HepG2 (cell line): ENCODE measurements around the gene TBC1D20. TPM values are rescaled to one million over a fixed set of nuclear protein-coding genes. Genes with fewer than 3 reads are reported as not detected.

Experiments
- ATAC-seq: fragments of 200-7000 bp; cut with Tn5 transposase; 3 replicates; pipeline ENCODE4 v1.9.1; 2020; ENCODE audit warnings: mild to moderate bottlenecking, moderate library complexity
- BruUV-seq: library from RNA; stranded (reverse); fragments of 400-500 nt; replicated peaks from 2 replicates; lab custom pipeline; 2021; lab: Mats Ljungman, UMichigan
- CTCF ChIA-PET: fragments of 300-600 bp; formaldehyde crosslinking; extraction: SDS; loops from one replicate; lab custom pipeline; 2021; ENCODE audit warnings: low total read pairs, inconsistent platforms, low intra/inter-chr PET ratio; lab: Yijun Ruan, JAX
- POLR2A ChIA-PET: fragments of 350-600 bp; sonication (Branson Sonifier 250); formaldehyde crosslinking; loops from one replicate; lab custom pipeline; 2020; ENCODE audit warnings: antibody characterized with exemption, inconsistent platforms; lab: Yijun Ruan, JAX
- DNase-seq: peaks from one replicate; pipeline ENCODE4 v3.0.0-alpha.2; 2015; ENCODE audit warnings: low spot score
- FAIRE-seq: peaks from 3 replicates; lab custom pipeline; 2011; peaks lifted over from hg19 to GRCh38; lab: Jason Lieb, UNC
- H2AFZ ChIP-seq: one replicate; pipeline ENCODE4 v1.6.1; 2011; ENCODE audit warnings: low read length, inconsistent platforms
- H3K27ac ChIP-seq: fragments of 300-600 bp; 3 replicates; pipeline ENCODE4 v1.8.0; 2011; ENCODE audit warnings: mixed run types, mild to moderate bottlenecking, mixed read lengths, low read length, inconsistent platforms; ENCODE audit not compliant: insufficient read depth; ENCODE audit errors: extremely low read length
- H3K27me3 ChIP-seq, 2 experiments: fragments of 200-600 bp in 1 of 2; 2 replicates in 1 of 2; 3 replicates in 1 of 2; pipeline versions ENCODE4 v1.6.0 to v1.8.0; 2011; ENCODE audit warnings: low read length in 2 of 2, mild to moderate bottlenecking in 2 of 2, moderate library complexity in 2 of 2, inconsistent platforms in 1 of 2; ENCODE audit not compliant: insufficient read depth in 2 of 2, control insufficient read depth in 1 of 2
- H3K36me3 ChIP-seq, 2 experiments: fragments of 200-600 bp in 1 of 2; replicated peaks in 1 of 2; 2 replicates in 1 of 2; 3 replicates in 1 of 2; pipeline versions ENCODE4 v1.5.1 to v1.8.0; 2011; ENCODE audit warnings: low read length in 2 of 2, inconsistent platforms in 1 of 2; ENCODE audit not compliant: insufficient read depth in 2 of 2, control insufficient read depth in 1 of 2
- H3K4me1 ChIP-seq: 2 replicates; pipeline ENCODE4 v1.5.1; 2012; ENCODE audit warnings: low read length, inconsistent platforms; ENCODE audit not compliant: insufficient read depth
- H3K4me2 ChIP-seq: 2 replicates; pipeline ENCODE4 v1.6.0; 2011; ENCODE audit warnings: low read depth, low read length, inconsistent platforms
- H3K4me3 ChIP-seq, 3 experiments: fragments of 200-600 bp in 1 of 3; sonication (generic), shearing (Covaris generic) in 1 of 3; replicated peaks in 1 of 3; 2 replicates each; pipeline ENCODE4 v1.5.1; 2011 to 2016; ENCODE audit warnings: low read length in 3 of 3, inconsistent platforms in 2 of 3, low read depth in 2 of 3, mild to moderate bottlenecking in 2 of 3, control low read depth in 1 of 3, mixed read lengths in 1 of 3; ENCODE audit not compliant: insufficient read depth in 1 of 3
- H3K79me2 ChIP-seq: one replicate; pipeline ENCODE4 v1.6.1; 2011; ENCODE audit warnings: low read length, inconsistent platforms; ENCODE audit not compliant: insufficient read depth
- H3K9ac ChIP-seq: 2 replicates; pipeline ENCODE4 v1.6.0; 2011; ENCODE audit warnings: mild to moderate bottlenecking, low read depth, low read length, inconsistent platforms; ENCODE audit not compliant: insufficient read depth
- H3K9me3 ChIP-seq: 2 replicates; pipeline ENCODE4 v1.5.1; 2012; ENCODE audit warnings: mild to moderate bottlenecking, low read length
- H4K20me1 ChIP-seq: 2 replicates; pipeline ENCODE4 v1.6.0; 2011; ENCODE audit warnings: inconsistent platforms, mild to moderate bottlenecking, low read length, moderate library complexity; ENCODE audit not compliant: insufficient read depth
- AFF4 ChIP-seq: sonication (generic); formaldehyde crosslinking; IDR thresholded peaks from 2 replicates; pipeline ENCODE4 v1.4.0; 2020; ENCODE audit warnings: missing genetic modification reagents
- CSRNP2 ChIP-seq: sonication (generic); formaldehyde crosslinking; conservative IDR thresholded peaks from 2 replicates; pipeline ENCODE4 v1.8.0; 2022; ENCODE audit warnings: low read depth, missing genetic modification reagents
- FOXP1 ChIP-seq, 2 experiments: fragments of 450-650 bp in 1 of 2; IDR thresholded peaks; 2 replicates each; pipeline ENCODE4 v1.6.1; 2017 to 2018; ENCODE audit warnings: antibody characterized with exemption in 1 of 2
- HIVEP1 ChIP-seq: sonication (generic); formaldehyde crosslinking; IDR thresholded peaks from 2 replicates; pipeline ENCODE4 v1.4.0; 2020; ENCODE audit warnings: mild to moderate bottlenecking, missing genetic modification reagents
- HNRNPLL ChIP-seq: fragments of 200-400 bp; formaldehyde crosslinking; IDR thresholded peaks from 2 replicates; pipeline ENCODE4 v1.6.1; 2017; ENCODE audit warnings: mild to moderate bottlenecking, low read depth, low read length; ENCODE audit not compliant: poor library complexity, severe bottlenecking
- HOXA9 ChIP-seq: sonication (generic); formaldehyde crosslinking; IDR thresholded peaks from 2 replicates; pipeline ENCODE4 v1.8.1; 2022; ENCODE audit warnings: missing genetic modification reagents, mild to moderate bottlenecking, moderate library complexity, borderline replicate concordance
- ZBTB3 ChIP-seq: sonication (generic); formaldehyde crosslinking; IDR thresholded peaks from 2 replicates; pipeline ENCODE4 v1.4.0; 2020; ENCODE audit warnings: low read depth, mild to moderate bottlenecking, moderate library complexity, missing genetic modification reagents, borderline replicate concordance
- ZBTB49 ChIP-seq: sonication (generic); formaldehyde crosslinking; IDR thresholded peaks from 2 replicates; pipeline ENCODE4 v1.4.0; 2020; ENCODE audit warnings: missing genetic modification reagents, borderline replicate concordance
- ZFP91 ChIP-seq: sonication (generic); formaldehyde crosslinking; IDR thresholded peaks from 2 replicates; pipeline ENCODE4 v1.9.0; 2022; ENCODE audit warnings: missing genetic modification reagents, mild to moderate bottlenecking, borderline replicate concordance
- ZNF350 ChIP-seq: sonication (generic); formaldehyde crosslinking; IDR thresholded peaks from 2 replicates; pipeline ENCODE4 v1.4.0; 2020; ENCODE audit warnings: mild to moderate bottlenecking, low read depth, missing genetic modification reagents, borderline replicate concordance
- ZNF709 ChIP-seq: sonication (generic); formaldehyde crosslinking; IDR thresholded peaks from 2 replicates; pipeline ENCODE4 v1.5.0; 2020; ENCODE audit warnings: mild to moderate bottlenecking, missing genetic modification reagents
- WGBS: methylation state at CpG from one replicate; pipeline ENCODE4 v1.1.6; 2017; ENCODE audit warnings: low lambda C conversion rate; 5-methylcytosine and 5-hydroxymethylcytosine counted together
- in situ Hi-C: cut with HindIII; loops from 2 replicates; pipeline ENCODE4 v1.10.0; 2017; ENCODE audit warnings: low pct_unique_long_range_greater_than_20kb; ENCODE audit not compliant: extremely low pct_ligation_motif_present
- intact Hi-C: fragments of 100-400 bp; cut with micrococcal nuclease; formaldehyde crosslinking; loops from one replicate; pipeline ENCODE4 v1.10.0; 2022; ENCODE audit not compliant: unreplicated experiment
- polyA plus RNA-seq, 8 experiments: library from polyadenylated mRNA; depleted of rRNA in 3 of 8; stranded (reverse) in 7 of 8; unstranded in 1 of 8; fragments of >200 nt; fragmentation: Illumina TruSeq in 4 of 8; extraction: Trizol in 4 of 8; gene quantifications; 2 replicates each; pipeline versions ENCODE4 v1.2.1 to v1.2.3, GENCODE V29; 2011 to 2016; ENCODE audit warnings: low read depth in 4 of 8, missing spikeins in 1 of 8, mixed read lengths in 1 of 8; ENCODE audit not compliant: insufficient read depth in 1 of 8
- total RNA-seq, 5 experiments: library from RNA; depleted of rRNA; stranded (reverse); fragments of >200 nt; fragmentation: Illumina TruSeq; extraction: Trizol; gene quantifications; 2 replicates each; pipeline ENCODE4 v1.2.3, GENCODE V29; 2016; ENCODE audit warnings: low read depth in 1 of 5

The TBC1D20 gene
- total and polyA plus RNA-seq, 2 of the 13 experiments (the other 11 are each of a cell fraction or from before 2014, with no cell fraction given): 36.6 to 47.1 TPM

- Histone ChIP-seq H3K36me3 (no peaks in the 10 kb centered on the region), H3K27me3 (no peaks in the 10 kb centered on the region; a peak in 1 of 5 replicates), H3K9ac (peak overlapping the region; percentile 86), H3K79me2 (peaks cover 51% of the 10 kb centered on the region), H2AFZ (no peak overlapping the region), H3K4me1 (peaks cover 41% of the 10 kb centered on the region), H3K4me2 (peak overlapping the region; percentile 92), H3K9me3 (no peaks in the 10 kb centered on the region), H4K20me1 (peaks cover 33% of the 10 kb centered on the region), H3K27ac (peak overlapping the region; percentile 75), H3K4me3 (peak overlapping the region; percentile 81 to 96 (median 91))
- 5% methylated on average over 59 of the region's 60 CpGs for WGBS
- ChIA-PET CTCF (no interaction called here), POLR2A (interaction anchor here (0.6 to 3.0 kb wide), 14 partner anchors 11 to 114 kb away, joined by 3 to 13 read pairs (median 4); partner anchors contain the start of gene TRIB3)
- DNase-seq: no peak
- TSS peak; percentile 51 for BruUV-seq
- peak; percentile 66 for ATAC-seq
- intact Hi-C loops: loop anchor here (1.0 kb wide), 1 partner anchor 18 kb away; no protein-coding TSS in a partner anchor
- in situ Hi-C loops: no loop called here
- no peak for FAIRE-seq
- TF ChIP-seq ZNF709 (CRISPR knock-in tag) (no peak), HNRNPLL (peak; percentile 12), HOXA9 (CRISPR knock-in tag) (0 out of 2 replicates have a peak, but pooled peaks have one; percentile 19), ZNF350 (peak; percentile 68; the same call in 1 of the 2 replicates), FOXP1 (IDR thresholded peaks at IDR 0.05) (no peak), FOXP1 (CRISPR knock-in tag; IDR thresholded peaks at IDR 0.05) (no peak), ZFP91 (peak; percentile 71), ZBTB3 (CRISPR knock-in tag) (no peak), ZBTB49 (no peak), HIVEP1 (0 out of 2 replicates have a peak, but pooled peaks have one; percentile 47), CSRNP2 (CRISPR knock-in tag) (no peak), AFF4 (CRISPR knock-in tag) (no peak)
Observed at GRCh38 chr20:461254-462198, 807 bp downstream of the TBC1D20 start.
